Endodermal cell (in vitro differentiated cells): Measurements from ENCODE around the gene LONP2. TPM values are rescaled to one million over a fixed set of nuclear protein-coding genes. Genes with fewer than 3 reads are reported as not detected.

Source experiments
- DNase-seq: peaks from one replicate; pipeline ENCODE4 v3.0.0-alpha.2; 2017
- H3K27ac ChIP-seq: 2 replicates; pipeline ENCODE4 v1.5.1; 2013; ENCODE audit warnings: mild to moderate bottlenecking, low read depth, low read length, moderate library complexity
- H3K27me3 ChIP-seq: 2 replicates; pipeline ENCODE4 v1.6.1; 2013; ENCODE audit warnings: mild to moderate bottlenecking, low read length, moderate library complexity; ENCODE audit not compliant: insufficient read depth, control insufficient read depth, poor library complexity, severe bottlenecking
- H3K36me3 ChIP-seq: 2 replicates; pipeline ENCODE4 v1.7.0; 2013; ENCODE audit warnings: mild to moderate bottlenecking, low read length, moderate library complexity; ENCODE audit not compliant: control insufficient read depth, insufficient read depth
- H3K4me1 ChIP-seq: one replicate; pipeline ENCODE4 v1.7.0; 2013; ENCODE audit warnings: low read length; ENCODE audit not compliant: control insufficient read depth, insufficient read depth
- H3K4me3 ChIP-seq: 2 replicates; pipeline ENCODE4 v1.5.1; 2013; ENCODE audit warnings: mild to moderate bottlenecking, low read length, moderate library complexity
- H3K9ac ChIP-seq: 2 replicates; pipeline ENCODE4 v1.6.1; 2013; ENCODE audit warnings: mild to moderate bottlenecking, low read length, moderate library complexity; ENCODE audit not compliant: poor library complexity, severe bottlenecking; ENCODE audit errors: extremely low read depth
- H3K9me3 ChIP-seq: 2 replicates; pipeline ENCODE4 v1.6.1; 2013; ENCODE audit warnings: mild to moderate bottlenecking, low read length, moderate library complexity; ENCODE audit not compliant: control insufficient read depth
- H3K27ac Mint-ChIP-seq: 2 replicates; pipeline ENCODE4 v1.8.0; 2020; ENCODE audit warnings: mixed read lengths
- H3K27me3 Mint-ChIP-seq: 2 replicates; pipeline ENCODE4 v1.8.0; 2021; ENCODE audit warnings: mild to moderate bottlenecking, mixed read lengths; ENCODE audit not compliant: insufficient read depth
- H3K36me3 Mint-ChIP-seq: 2 replicates; pipeline ENCODE4 v1.8.0; 2020; ENCODE audit warnings: low read depth, mixed read lengths
- H3K4me1 Mint-ChIP-seq: 2 replicates; pipeline ENCODE4 v1.8.0; 2020; ENCODE audit warnings: mixed read lengths
- H3K4me3 Mint-ChIP-seq: 2 replicates; pipeline ENCODE4 v1.8.0; 2020; ENCODE audit warnings: mild to moderate bottlenecking, moderate library complexity, mixed read lengths
- H3K9me3 Mint-ChIP-seq: 2 replicates; pipeline ENCODE4 v1.8.0; 2020; ENCODE audit warnings: mild to moderate bottlenecking, mixed read lengths
- WGBS, 2 experiments: methylation state at CpG; one replicate each; pipeline versions ENCODE4 v1.1.5 to v1.1.7; 2013; ENCODE audit warnings: missing lambda C conversion rate in 2 of 2, mixed read lengths in 1 of 2; ENCODE audit not compliant: insufficient coverage in 1 of 2, insufficient read length in 1 of 2; 5-methylcytosine and 5-hydroxymethylcytosine counted together
- total RNA-seq, 2 donors: library from RNA; stranded (reverse); fragmentation: NEBNext Ultra II Directional in 1 of 2; extraction: Animal tissue kit (Norgen Biotek cat#: 25700) in 1 of 2; gene quantifications; 2 replicates in 1 of 2; 3 replicates in 1 of 2; pipeline ENCODE4 v1.2.1, GENCODE V29; 2021
- TF ChIP-seq, protein P1 (sequence below): fragments of 200-600 bp; sonication (generic); conservative IDR thresholded peaks from 2 replicates; pipeline ENCODE4 v1.5.0; 2021; ENCODE audit warnings: antibody characterized with exemption, mild to moderate bottlenecking

LONP2 gene
- total RNA-seq, 2 donors from 2014 or later = 33.2 to 33.6 TPM

- Mint-ChIP-seq H3K36me3 (peaks cover 17% of the 10 kb centered on the region), H3K4me1 (peaks cover 9% of the 10 kb centered on the region), H3K27ac (no peak overlapping the region), H3K27me3 (no peaks in the 10 kb centered on the region), H3K9me3 (no peaks in the 10 kb centered on the region), H3K4me3 (no peak overlapping the region)
- TF ChIP-seq, protein P1, sequence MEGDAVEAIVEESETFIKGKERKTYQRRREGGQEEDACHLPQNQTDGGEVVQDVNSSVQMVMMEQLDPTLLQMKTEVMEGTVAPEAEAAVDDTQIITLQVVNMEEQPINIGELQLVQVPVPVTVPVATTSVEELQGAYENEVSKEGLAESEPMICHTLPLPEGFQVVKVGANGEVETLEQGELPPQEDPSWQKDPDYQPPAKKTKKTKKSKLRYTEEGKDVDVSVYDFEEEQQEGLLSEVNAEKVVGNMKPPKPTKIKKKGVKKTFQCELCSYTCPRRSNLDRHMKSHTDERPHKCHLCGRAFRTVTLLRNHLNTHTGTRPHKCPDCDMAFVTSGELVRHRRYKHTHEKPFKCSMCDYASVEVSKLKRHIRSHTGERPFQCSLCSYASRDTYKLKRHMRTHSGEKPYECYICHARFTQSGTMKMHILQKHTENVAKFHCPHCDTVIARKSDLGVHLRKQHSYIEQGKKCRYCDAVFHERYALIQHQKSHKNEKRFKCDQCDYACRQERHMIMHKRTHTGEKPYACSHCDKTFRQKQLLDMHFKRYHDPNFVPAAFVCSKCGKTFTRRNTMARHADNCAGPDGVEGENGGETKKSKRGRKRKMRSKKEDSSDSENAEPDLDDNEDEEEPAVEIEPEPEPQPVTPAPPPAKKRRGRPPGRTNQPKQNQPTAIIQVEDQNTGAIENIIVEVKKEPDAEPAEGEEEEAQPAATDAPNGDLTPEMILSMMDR = no peak
- 94 to 96% methylated on average over 3 to 4 of the region's 4 CpGs for WGBS, 2 experiments
- no peaks in the 10 kb centered on the region for H3K4me1 ChIP-seq
- no peaks in the 10 kb centered on the region for H3K27me3 ChIP-seq
- no peak overlapping the region for H3K4me3 ChIP-seq
- peaks cover 43% of the 10 kb centered on the region for H3K36me3 ChIP-seq
- H3K9ac ChIP-seq = no peak overlapping the region
- no peak for DNase-seq
- H3K9me3 ChIP-seq = no peaks in the 10 kb centered on the region
- H3K27ac ChIP-seq = no peak overlapping the region
Measured at GRCh38 chr16:48276102-48276501, 32.0 kb downstream of the LONP2 start.

DNA sequence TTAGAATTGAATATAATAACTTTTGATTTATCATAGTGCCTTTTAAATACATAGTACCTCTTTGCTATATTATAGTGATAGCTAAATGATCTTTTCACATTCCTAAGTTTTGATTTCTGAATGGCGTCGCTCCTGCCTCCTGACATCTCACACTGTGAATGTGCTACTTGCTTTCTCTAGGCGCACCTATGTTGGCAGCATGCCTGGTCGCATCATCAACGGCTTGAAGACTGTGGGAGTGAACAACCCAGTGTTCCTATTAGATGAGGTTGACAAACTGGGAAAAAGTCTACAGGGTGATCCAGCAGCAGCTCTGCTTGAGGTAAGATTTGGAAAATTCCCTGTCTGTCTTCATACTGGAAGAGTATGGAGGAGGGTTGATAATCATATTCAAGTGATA lies 33.1 kb downstream of the LONP2 start:
- Mint-ChIP-seq H3K27ac (no peak overlapping the region), H3K36me3 (peaks cover 17% of the 10 kb centered on the region), H3K4me1 (peaks cover 9% of the 10 kb centered on the region), H3K9me3 (no peaks in the 10 kb centered on the region), H3K4me3 (no peak overlapping the region), H3K27me3 (no peaks in the 10 kb centered on the region)
- WGBS, 2 experiments = 95 to 100% methylated on average over 2 to 5 of the region's 5 CpGs
- Histone ChIP-seq H3K27me3 (no peaks in the 10 kb centered on the region), H3K9me3 (no peaks in the 10 kb centered on the region), H3K4me1 (no peaks in the 10 kb centered on the region), H3K9ac (no peak overlapping the region), H3K36me3 (peaks cover 36% of the 10 kb centered on the region), H3K27ac (no peak overlapping the region), H3K4me3 (no peak overlapping the region)
- DNase-seq = no peak
- TF ChIP-seq, protein P1 = no peak

- H3K9me3 ChIP-seq = peaks cover under 1% of the 10 kb centered on the region
- no peak overlapping the region for H3K4me3 Mint-ChIP-seq
- peaks cover 51% of the 10 kb centered on the region for H3K36me3 ChIP-seq
- no peak overlapping the region for H3K4me3 ChIP-seq
- H3K4me1 Mint-ChIP-seq = peaks cover 9% of the 10 kb centered on the region
- TF ChIP-seq, protein P1 = no peak
- peaks cover 22% of the 10 kb centered on the region for H3K36me3 Mint-ChIP-seq
- no peak for DNase-seq
- H3K27me3 ChIP-seq = no peaks in the 10 kb centered on the region
- H3K9me3 Mint-ChIP-seq = no peaks in the 10 kb centered on the region
- H3K27ac ChIP-seq = no peak overlapping the region
- no peaks in the 10 kb centered on the region for H3K27me3 Mint-ChIP-seq
- no peak overlapping the region for H3K27ac Mint-ChIP-seq
- no peaks in the 10 kb centered on the region for H3K4me1 ChIP-seq
- no peak overlapping the region for H3K9ac ChIP-seq
- 84 to 100% methylated on average over 1 to 2 of the region's 2 CpGs for WGBS, 2 experiments
Measured at GRCh38 chr16:48279199-48279598, 35.1 kb downstream of the LONP2 start.
